Keratinocyte (primary cell): Measurements from ENCODE around the gene PTPRD. TPM values are rescaled to one million over a fixed set of nuclear protein-coding genes. Genes with fewer than 3 reads are reported as not detected.

ENCODE experiments used
- DNase-seq: peaks from one replicate; pipeline ENCODE4 v3.0.0-alpha.2; 2011; ENCODE audit warnings: low read depth, missing footprints, low spot score
- FAIRE-seq: peaks from 2 replicates; lab custom pipeline; 2011; peaks lifted over from hg19 to GRCh38; lab: Jason Lieb, UNC
- H2AFZ ChIP-seq: 2 replicates; pipeline ENCODE4 v1.6.0; 2012; ENCODE audit warnings: low read length, control low read depth, inconsistent platforms; ENCODE audit not compliant: control insufficient read depth
- H3K27ac ChIP-seq: 2 replicates; pipeline ENCODE4 v1.5.1; 2011; ENCODE audit warnings: low read length; ENCODE audit not compliant: control insufficient read depth, insufficient read depth
- H3K27me3 ChIP-seq: 3 replicates; pipeline ENCODE4 v1.6.0; 2011; ENCODE audit warnings: low read length; ENCODE audit not compliant: control insufficient read depth, insufficient read depth; ENCODE audit errors: extremely low read depth
- H3K36me3 ChIP-seq, 2 experiments: 2 replicates in 1 of 2; 3 replicates in 1 of 2; pipeline ENCODE4 v1.5.1; 2011; ENCODE audit warnings: low read length in 2 of 2, mild to moderate bottlenecking in 1 of 2; ENCODE audit not compliant: control insufficient read depth in 2 of 2, insufficient read depth in 2 of 2; ENCODE audit errors: extremely low read depth in 1 of 2
- H3K4me1 ChIP-seq: 3 replicates; pipeline ENCODE4 v1.5.1; 2011; ENCODE audit warnings: low read length; ENCODE audit not compliant: control insufficient read depth, insufficient read depth; ENCODE audit errors: extremely low read depth
- H3K4me2 ChIP-seq: 3 replicates; pipeline ENCODE4 v1.6.0; 2011; ENCODE audit warnings: low read depth, low read length; ENCODE audit not compliant: control insufficient read depth, insufficient read depth; ENCODE audit errors: extremely low read depth
- H3K4me3 ChIP-seq, 3 experiments: fragments of 200-600 bp in 1 of 3; sonication (generic) in 1 of 3; 2 replicates in 2 of 3; 3 replicates in 1 of 3; pipeline ENCODE4 v1.5.1; 2011 to 2016; ENCODE audit warnings: low read length in 3 of 3, mild to moderate bottlenecking in 3 of 3, control low read depth in 2 of 3, inconsistent platforms in 1 of 3, low read depth in 1 of 3, mixed read lengths in 1 of 3, mixed run types in 1 of 3, moderate library complexity in 1 of 3; ENCODE audit not compliant: control insufficient read depth in 2 of 3, insufficient read depth in 2 of 3; ENCODE audit errors: extremely low read depth in 1 of 3
- H3K79me2 ChIP-seq: 2 replicates; pipeline ENCODE4 v1.6.0; 2012; ENCODE audit warnings: low read length; ENCODE audit not compliant: control insufficient read depth, insufficient read depth
- H3K9ac ChIP-seq: 3 replicates; pipeline ENCODE4 v1.6.0; 2011; ENCODE audit warnings: low read length; ENCODE audit not compliant: control insufficient read depth, insufficient read depth; ENCODE audit errors: extremely low read depth
- H3K9me1 ChIP-seq: 3 replicates; pipeline ENCODE4 v1.6.0; 2011; ENCODE audit warnings: low read length; ENCODE audit not compliant: control insufficient read depth, insufficient read depth; ENCODE audit errors: extremely low read depth
- H3K9me3 ChIP-seq: 2 replicates; pipeline ENCODE4 v1.5.1; 2012; ENCODE audit warnings: low read depth, low read length; ENCODE audit not compliant: control insufficient read depth
- H4K20me1 ChIP-seq: 3 replicates; pipeline ENCODE4 v1.6.0; 2011; ENCODE audit warnings: low read length; ENCODE audit not compliant: control insufficient read depth, insufficient read depth; ENCODE audit errors: extremely low read depth
- CTCF ChIP-seq, 3 experiments: IDR thresholded peaks in 1 of 3; conservative IDR thresholded peaks in 1 of 3; optimal IDR thresholded peaks in 1 of 3; 2 replicates in 2 of 3; 3 replicates in 1 of 3; pipeline versions ENCODE3 to v1.5.1; 2011; ENCODE audit warnings: low read length in 3 of 3, mild to moderate bottlenecking in 3 of 3, moderate library complexity in 2 of 3, control low read depth in 1 of 3, inconsistent platforms in 1 of 3; ENCODE audit not compliant: insufficient read depth in 2 of 3; ENCODE audit errors: extremely low read depth in 1 of 3
- EZH2 ChIP-seq: IDR thresholded peaks from one replicate; pipeline ENCODE4 v1.6.1; 2012; ENCODE audit warnings: inconsistent platforms, mild to moderate bottlenecking, low read length, moderate library complexity
- dilution Hi-C: fragments of 300-500 bp; cut with MboI; formaldehyde crosslinking; loops from one replicate; pipeline ENCODE4 v1.7.0; 2020; ENCODE audit warnings: low sequenced_read_pairs; ENCODE audit not compliant: extremely low pct_ligation_motif_present
- polyA plus RNA-seq, 5 experiments: library from polyadenylated mRNA; depleted of rRNA in 3 of 5; stranded (reverse) in 3 of 5; stranded (forward) in 1 of 5; unstranded in 1 of 5; fragments of >200 nt; gene quantifications; 1 replicate in 1 of 5; 2 replicates in 3 of 5; 3 replicates in 1 of 5; pipeline versions ENCODE4 v1.2.1 to v1.2.3, GENCODE V29; 2011 to 2012; ENCODE audit warnings: missing spikeins in 2 of 5, low read depth in 1 of 5, low replicate concordance in 1 of 5

The PTPRD gene
- polyA plus RNA-seq, 1 donor (not counting 4 experiments of a cell fraction or from before 2014, with no cell fraction given), result 0.10 TPM

DNA sequence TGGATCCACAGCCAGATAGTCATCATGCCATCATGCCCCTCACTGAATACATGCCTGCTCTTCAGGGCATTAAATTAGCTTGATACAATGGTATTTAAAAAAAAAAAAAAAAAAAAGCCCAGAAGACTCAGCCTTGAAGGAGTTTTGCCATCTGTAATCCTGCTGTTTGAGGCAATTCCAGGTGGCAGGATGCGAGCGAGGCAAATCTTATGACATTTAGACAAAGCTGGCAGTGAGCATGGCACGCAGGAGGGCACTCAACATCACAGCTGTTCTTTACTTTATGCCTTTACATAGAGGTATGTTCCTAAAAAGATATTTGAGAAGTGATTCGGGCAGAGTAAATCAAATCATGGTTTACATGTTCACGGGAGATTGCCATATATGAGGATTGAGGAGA, 2121.2 kb downstream of the PTPRD start:
- no peaks in the 10 kb centered on the region for H3K36me3 ChIP-seq
- H3K4me2 ChIP-seq, result no peak overlapping the region
- no peaks in the 10 kb centered on the region for H3K9me1 ChIP-seq
- H3K79me2 ChIP-seq, result no peaks in the 10 kb centered on the region
- no peak overlapping the region for H3K9ac ChIP-seq
- H3K4me1 ChIP-seq, result no peaks in the 10 kb centered on the region
- TF ChIP-seq CTCF (optimal IDR thresholded peaks at IDR 0.05 in 1 of 3, IDR thresholded peaks at IDR 0.05 in 1 of 3, conservative IDR thresholded peaks at IDR 0.05 in 1 of 3; ENCODE audit: extremely low read depth in 1 of 3, insufficient read depth in 2 of 3, low read length in 3 of 3) (no peak), EZH2 (no peak)
- no peaks in the 10 kb centered on the region for H3K27me3 ChIP-seq
- dilution Hi-C loops, result no loop called here
- FAIRE-seq (no peak), DNase-seq (no peak)
- no peaks in the 10 kb centered on the region for H3K9me3 ChIP-seq
- H2AFZ ChIP-seq, result no peak overlapping the region
- no peak overlapping the region for H3K4me3 ChIP-seq
- H3K27ac ChIP-seq, result no peak overlapping the region
- H4K20me1 ChIP-seq, result no peaks in the 10 kb centered on the region

DNA sequence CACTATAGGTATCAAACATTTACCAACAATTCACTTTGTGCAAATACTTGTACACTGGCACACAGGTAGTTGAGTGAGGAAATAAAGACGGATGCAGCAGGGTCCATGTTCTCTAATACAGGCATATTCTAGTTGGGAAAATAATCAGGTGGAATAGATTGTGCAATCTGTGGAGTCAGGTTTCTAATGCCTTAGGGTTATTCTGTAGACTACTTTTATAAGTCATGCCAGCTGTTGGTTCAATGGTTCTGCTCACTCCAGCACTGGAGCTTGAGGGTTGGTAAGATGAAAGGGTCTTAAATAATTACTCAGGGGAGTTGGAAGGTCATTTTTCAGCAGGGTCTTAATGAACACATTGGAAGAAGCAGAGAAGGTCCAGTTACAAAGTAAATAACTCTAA, 2123.0 kb downstream of the PTPRD start:
- dilution Hi-C loops, result no loop called here
- Histone ChIP-seq H3K27me3 (no peaks in the 10 kb centered on the region), H3K79me2 (no peaks in the 10 kb centered on the region), H4K20me1 (no peaks in the 10 kb centered on the region), H3K9ac (no peak overlapping the region), H3K4me3 (no peak overlapping the region), H3K36me3 (no peaks in the 10 kb centered on the region), H3K9me1 (no peaks in the 10 kb centered on the region), H3K4me2 (no peak overlapping the region), H2AFZ (no peak overlapping the region), H3K27ac (no peak overlapping the region), H3K4me1 (no peaks in the 10 kb centered on the region), H3K9me3 (no peaks in the 10 kb centered on the region)
- DNase-seq, result no peak
- FAIRE-seq, result no peak
- TF ChIP-seq EZH2, result no peak
- no peak for TF ChIP-seq CTCF (optimal IDR thresholded peaks at IDR 0.05 in 1 of 3, IDR thresholded peaks at IDR 0.05 in 1 of 3, conservative IDR thresholded peaks at IDR 0.05 in 1 of 3; ENCODE audit: extremely low read depth in 1 of 3, insufficient read depth in 2 of 3, low read length in 3 of 3)
